ENCODE measurements around the gene GFRA1.

GFRA1 gene

DNA sequence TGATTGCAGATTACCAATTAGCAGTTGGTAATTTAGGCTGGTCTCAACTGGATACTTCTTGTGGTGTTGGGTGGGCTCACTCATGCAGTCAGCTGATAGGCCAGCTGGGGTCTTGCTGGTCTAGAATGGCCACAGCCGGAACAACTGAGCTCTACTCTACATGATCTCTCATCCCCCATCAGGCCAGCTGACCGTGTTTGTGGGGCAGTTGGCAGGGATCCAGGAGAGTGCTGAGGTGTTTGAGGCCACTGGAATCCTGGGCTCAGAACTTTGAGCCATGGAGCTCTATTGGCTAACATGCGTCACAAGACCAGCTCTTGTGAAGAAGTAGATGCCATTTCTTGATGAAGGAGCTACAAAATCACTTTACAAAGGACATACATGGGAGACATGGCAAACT, 242.4 kb downstream of the GFRA1 start:
- no peak overlapping the region for H2AFZ ChIP-seq (ENCODE audit: low read depth, low read length, severe bottlenecking)
- no peaks in the 10 kb centered on the region for H3K79me2 ChIP-seq (ENCODE audit: insufficient read depth, low read length)
- no peak overlapping the region for H3K27ac ChIP-seq (ENCODE audit: low read depth, low read length)
- no peak overlapping the region for H3K9ac ChIP-seq (ENCODE audit: low read length)
- no peaks in the 10 kb centered on the region for H3F3A ChIP-seq (ENCODE audit: insufficient read depth)
- H3K4me3 ChIP-seq (ENCODE audit: insufficient read depth, low read length, poor library complexity, severe bottlenecking): no peak overlapping the region
- no peak for TF ChIP-seq EZH2phosphoT487 (conservative IDR thresholded peaks at IDR 0.05; ENCODE audit: low read length)
- TF ChIP-seq, protein P1, sequence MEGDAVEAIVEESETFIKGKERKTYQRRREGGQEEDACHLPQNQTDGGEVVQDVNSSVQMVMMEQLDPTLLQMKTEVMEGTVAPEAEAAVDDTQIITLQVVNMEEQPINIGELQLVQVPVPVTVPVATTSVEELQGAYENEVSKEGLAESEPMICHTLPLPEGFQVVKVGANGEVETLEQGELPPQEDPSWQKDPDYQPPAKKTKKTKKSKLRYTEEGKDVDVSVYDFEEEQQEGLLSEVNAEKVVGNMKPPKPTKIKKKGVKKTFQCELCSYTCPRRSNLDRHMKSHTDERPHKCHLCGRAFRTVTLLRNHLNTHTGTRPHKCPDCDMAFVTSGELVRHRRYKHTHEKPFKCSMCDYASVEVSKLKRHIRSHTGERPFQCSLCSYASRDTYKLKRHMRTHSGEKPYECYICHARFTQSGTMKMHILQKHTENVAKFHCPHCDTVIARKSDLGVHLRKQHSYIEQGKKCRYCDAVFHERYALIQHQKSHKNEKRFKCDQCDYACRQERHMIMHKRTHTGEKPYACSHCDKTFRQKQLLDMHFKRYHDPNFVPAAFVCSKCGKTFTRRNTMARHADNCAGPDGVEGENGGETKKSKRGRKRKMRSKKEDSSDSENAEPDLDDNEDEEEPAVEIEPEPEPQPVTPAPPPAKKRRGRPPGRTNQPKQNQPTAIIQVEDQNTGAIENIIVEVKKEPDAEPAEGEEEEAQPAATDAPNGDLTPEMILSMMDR (IDR thresholded peaks at IDR 0.05; ENCODE audit: insufficient read depth, low read length, poor library complexity, severe bottlenecking): no peak
- no peaks in the 10 kb centered on the region for H3K36me3 ChIP-seq (ENCODE audit: low read length)
- H3K27me3 ChIP-seq (ENCODE audit: low read length): no peaks in the 10 kb centered on the region
- H3K9me2 ChIP-seq (replicated peaks; ENCODE audit: insufficient read depth, low read length): no peaks in the 10 kb centered on the region
- no peaks in the 10 kb centered on the region for H4K20me1 ChIP-seq (ENCODE audit: low read depth, low read length)
- H3K9me3 ChIP-seq (ENCODE audit: insufficient read depth, low read length): no peaks in the 10 kb centered on the region
- no peak overlapping the region for H3K4me2 ChIP-seq (ENCODE audit: low read depth, low read length, poor library complexity, severe bottlenecking)

DNA sequence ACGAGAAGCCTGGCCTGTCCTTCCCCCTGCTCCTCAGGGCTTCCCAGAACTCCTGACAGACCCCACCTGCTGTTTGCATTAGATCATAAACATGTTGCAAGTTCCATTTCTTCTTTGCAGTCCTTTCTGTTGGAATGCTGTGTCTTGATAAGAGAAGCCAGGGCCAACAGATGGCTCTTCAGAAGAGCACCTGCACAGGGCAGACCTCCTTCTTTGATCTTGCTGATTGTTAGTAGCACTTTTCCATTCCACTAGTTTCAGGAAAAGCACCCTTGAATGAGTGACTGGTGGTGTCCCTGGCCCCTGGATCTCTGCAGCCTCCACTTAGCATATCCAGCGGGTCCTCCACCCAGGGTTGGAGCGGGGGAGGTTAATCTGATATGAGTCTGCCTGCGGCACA, 243.2 kb downstream of the GFRA1 start:
- H3K4me3 ChIP-seq (ENCODE audit: insufficient read depth, low read length, poor library complexity, severe bottlenecking): no peak overlapping the region
- no peaks in the 10 kb centered on the region for H3K9me2 ChIP-seq (replicated peaks; ENCODE audit: insufficient read depth, low read length)
- no peaks in the 10 kb centered on the region for H3K27me3 ChIP-seq (ENCODE audit: low read length)
- no peaks in the 10 kb centered on the region for H3K36me3 ChIP-seq (ENCODE audit: low read length)
- no peak for TF ChIP-seq EZH2phosphoT487 (conservative IDR thresholded peaks at IDR 0.05; ENCODE audit: low read length)
- TF ChIP-seq, protein P1 (IDR thresholded peaks at IDR 0.05; ENCODE audit: insufficient read depth, low read length, poor library complexity, severe bottlenecking): no peak
- no peaks in the 10 kb centered on the region for H3K9me3 ChIP-seq (ENCODE audit: insufficient read depth, low read length)
- no peaks in the 10 kb centered on the region for H3K79me2 ChIP-seq (ENCODE audit: insufficient read depth, low read length)
- H4K20me1 ChIP-seq (ENCODE audit: low read depth, low read length): no peaks in the 10 kb centered on the region
- H3F3A ChIP-seq (ENCODE audit: insufficient read depth): no peaks in the 10 kb centered on the region
- H2AFZ ChIP-seq (ENCODE audit: low read depth, low read length, severe bottlenecking): no peak overlapping the region
- no peak overlapping the region for H3K4me2 ChIP-seq (ENCODE audit: low read depth, low read length, poor library complexity, severe bottlenecking)
- no peak overlapping the region for H3K27ac ChIP-seq (ENCODE audit: low read depth, low read length)
- no peak overlapping the region for H3K9ac ChIP-seq (ENCODE audit: low read length)

DNA sequence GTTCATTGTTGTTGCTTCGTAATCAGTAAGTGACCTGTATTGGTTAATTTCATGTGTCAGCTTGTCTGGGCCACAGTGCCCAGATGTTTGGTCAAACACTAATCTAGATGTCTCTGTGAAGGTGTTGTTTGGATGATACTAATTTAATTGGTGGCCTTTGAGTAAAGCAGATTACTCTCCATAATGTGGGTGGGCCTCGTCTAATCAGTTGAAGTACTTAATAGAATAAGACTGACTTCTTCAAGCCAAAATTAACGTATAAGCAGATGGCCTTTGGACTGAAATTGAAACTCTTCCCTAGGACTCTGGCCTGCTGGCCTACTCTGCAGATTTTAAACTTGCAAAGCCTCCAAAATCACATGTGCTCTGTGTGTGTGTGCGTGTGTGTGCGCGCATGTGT, 245.7 kb downstream of the GFRA1 start:
- no peak overlapping the region for H3K27ac ChIP-seq (ENCODE audit: low read depth, low read length)
- H3K27me3 ChIP-seq (ENCODE audit: low read length): no peaks in the 10 kb centered on the region
- H3K36me3 ChIP-seq (ENCODE audit: low read length): no peaks in the 10 kb centered on the region
- no peaks in the 10 kb centered on the region for H3F3A ChIP-seq (ENCODE audit: insufficient read depth)
- no peak overlapping the region for H3K4me2 ChIP-seq (ENCODE audit: low read depth, low read length, poor library complexity, severe bottlenecking)
- no peak overlapping the region for H3K9ac ChIP-seq (ENCODE audit: low read length)
- H3K9me2 ChIP-seq (replicated peaks; ENCODE audit: insufficient read depth, low read length): no peaks in the 10 kb centered on the region
- H3K79me2 ChIP-seq (ENCODE audit: insufficient read depth, low read length): no peaks in the 10 kb centered on the region
- H3K4me3 ChIP-seq (ENCODE audit: insufficient read depth, low read length, poor library complexity, severe bottlenecking): no peak overlapping the region
- H2AFZ ChIP-seq (ENCODE audit: low read depth, low read length, severe bottlenecking): no peak overlapping the region
- H3K9me3 ChIP-seq (ENCODE audit: insufficient read depth, low read length): no peaks in the 10 kb centered on the region
- no peaks in the 10 kb centered on the region for H4K20me1 ChIP-seq (ENCODE audit: low read depth, low read length)
- TF ChIP-seq EZH2phosphoT487 (conservative IDR thresholded peaks at IDR 0.05; ENCODE audit: low read length): no peak
- TF ChIP-seq, protein P1 (IDR thresholded peaks at IDR 0.05; ENCODE audit: insufficient read depth, low read length, poor library complexity, severe bottlenecking): no peak
